HCT116 (cell line): Measurements from ENCODE around the gene METTL17. TPM values are rescaled to one million over a fixed set of nuclear protein-coding genes. Genes with fewer than 3 reads are reported as not detected.

ENCODE experiments used
- ATAC-seq: fragments of 200-7000 bp; cut with Tn5 transposase; 2 replicates; pipeline ENCODE4 v1.9.1; 2020; ENCODE audit warnings: mild to moderate bottlenecking, moderate library complexity
- BruUV-seq: library from RNA; stranded (reverse); fragments of 400-500 nt; replicated peaks from 2 replicates; lab custom pipeline; 2021; lab: Mats Ljungman, UMichigan
- CTCF ChIA-PET: fragments of 300-600 bp; sonication (Branson Sonifier 250); formaldehyde crosslinking; loops from one replicate; lab custom pipeline; 2021; ENCODE audit warnings: antibody characterized with exemption; lab: Charles Lee
- POLR2A ChIA-PET: fragments of 300-600, 350-600 bp; sonication (Branson Sonifier 250); formaldehyde crosslinking; loops from one replicate; lab custom pipeline; 2021; ENCODE audit warnings: antibody characterized with exemption; lab: Charles Lee
- RAD21 ChIA-PET, 2 experiments: fragments of 300-600 bp; sonication (Branson Sonifier 250); formaldehyde crosslinking; loops; one replicate each; lab custom pipeline; 2023; ENCODE audit warnings: low total read pairs in 2 of 2; ENCODE audit not compliant: uncharacterized antibody in 2 of 2, unreplicated experiment in 2 of 2, low non-redundant PET in 1 of 2; lab: Charles Lee
- DNase-seq: peaks from one replicate; pipeline ENCODE4 v3.0.0-alpha.2; 2010; ENCODE audit warnings: low read depth, low spot score
- H2AFZ ChIP-seq: fragments of 200-600 bp; shearing (Covaris generic), sonication (generic); 2 replicates; pipeline ENCODE4 v1.6.1; 2017; ENCODE audit warnings: low read depth, mixed run types, mixed read lengths, antibody characterized with exemption, low read length; ENCODE audit not compliant: poor library complexity, severe bottlenecking
- H3K27ac ChIP-seq: 2 replicates; pipeline ENCODE4 v1.5.1; 2012; ENCODE audit warnings: low read depth, low read length
- H3K27me3 ChIP-seq: fragments of 200-600 bp; sonication (generic); 2 replicates; pipeline ENCODE4 v1.6.1; 2016; ENCODE audit warnings: mixed run types, low read length, mixed read lengths; ENCODE audit not compliant: insufficient read depth
- H3K36me3 ChIP-seq, 2 experiments: fragments of 200-500 bp in 1 of 2; fragments of 200-600 bp in 1 of 2; sonication (Bioruptor generic) in 1 of 2; sonication (generic) in 1 of 2; 2 replicates each; pipeline versions ENCODE4 v1.5.1 to v1.6.1; 2014 to 2016; ENCODE audit warnings: low read length in 2 of 2, inconsistent platforms in 1 of 2, mixed read lengths in 1 of 2, mixed run types in 1 of 2; ENCODE audit not compliant: insufficient read depth in 2 of 2, control insufficient read depth in 1 of 2
- H3K4me1 ChIP-seq, 2 experiments: fragments of 200-600 bp in 1 of 2; sonication (generic) in 1 of 2; 2 replicates each; pipeline versions ENCODE4 v1.5.1 to v1.6.1; 2012 to 2017; ENCODE audit warnings: low read length in 2 of 2, inconsistent platforms in 1 of 2, mild to moderate bottlenecking in 1 of 2, mixed read lengths in 1 of 2, mixed run types in 1 of 2, moderate library complexity in 1 of 2; ENCODE audit not compliant: insufficient read depth in 2 of 2, control insufficient read depth in 1 of 2
- H3K4me2 ChIP-seq: fragments of 200-600 bp; sonication (generic); 2 replicates; pipeline ENCODE4 v1.6.1; 2017; ENCODE audit warnings: mixed run types, low read length, mixed read lengths
- H3K4me3 ChIP-seq, 2 experiments: fragments of 200-600 bp in 1 of 2; sonication (generic) in 1 of 2; replicated peaks in 1 of 2; 2 replicates each; pipeline ENCODE4 v1.5.1; 2011 to 2016; ENCODE audit warnings: low read length in 2 of 2, control low read depth in 1 of 2, low read depth in 1 of 2, mild to moderate bottlenecking in 1 of 2, mixed read lengths in 1 of 2, mixed run types in 1 of 2
- H3K79me2 ChIP-seq: fragments of 200-600 bp; sonication (generic); 2 replicates; pipeline ENCODE4 v1.6.1; 2017; ENCODE audit warnings: mild to moderate bottlenecking, mixed run types, low read length, moderate library complexity, mixed read lengths; ENCODE audit not compliant: insufficient read depth
- H3K9ac ChIP-seq: fragments of 200-600 bp; sonication (generic); 2 replicates; pipeline ENCODE4 v1.6.1; 2016; ENCODE audit warnings: low read length, mixed read lengths
- H3K9me2 ChIP-seq: fragments of 200-600 bp; sonication (generic), shearing (Covaris generic); 2 replicates; pipeline ENCODE4 v1.6.1; 2017; ENCODE audit warnings: mixed run types, mild to moderate bottlenecking, moderate library complexity; ENCODE audit not compliant: insufficient read depth
- H3K9me3 ChIP-seq, 2 experiments: fragments of 200-500 bp in 1 of 2; fragments of 200-600 bp in 1 of 2; sonication (Bioruptor generic) in 1 of 2; sonication (generic) in 1 of 2; 2 replicates each; pipeline ENCODE4 v1.6.1; 2014 to 2017; ENCODE audit warnings: low read length in 2 of 2, mixed read lengths in 2 of 2, inconsistent platforms in 1 of 2, low read depth in 1 of 2, mild to moderate bottlenecking in 1 of 2, mixed run types in 1 of 2, moderate library complexity in 1 of 2; ENCODE audit not compliant: control insufficient read depth in 1 of 2, insufficient read depth in 1 of 2
- H4K20me1 ChIP-seq: fragments of 200-600 bp; sonication (generic), shearing (Covaris generic); 2 replicates; pipeline ENCODE4 v1.6.1; 2017; ENCODE audit warnings: mixed run types, mild to moderate bottlenecking, moderate library complexity; ENCODE audit not compliant: insufficient read depth
- ATF3 ChIP-seq: IDR thresholded peaks from 2 replicates; pipeline ENCODE4 v1.6.1; 2012
- CEBPB ChIP-seq: IDR thresholded peaks from 2 replicates; pipeline ENCODE4 v1.6.1; 2012; ENCODE audit warnings: low read depth
- EGR1 ChIP-seq: IDR thresholded peaks from 2 replicates; pipeline ENCODE4 v1.6.1; 2012; ENCODE audit warnings: low read depth
- ELF1 ChIP-seq: IDR thresholded peaks from 2 replicates; pipeline ENCODE4 v1.6.1; 2012; ENCODE audit warnings: low read depth, borderline replicate concordance
- EZH2 ChIP-seq: fragments of 200-600 bp; sonication (generic); IDR thresholded peaks from 2 replicates; pipeline ENCODE4 v1.6.1; 2017; ENCODE audit warnings: antibody characterized with exemption, mixed run types
- EZH2phosphoT487 ChIP-seq: fragments of 200-600 bp; IDR thresholded peaks from 2 replicates; pipeline ENCODE4 v1.6.1; 2018; ENCODE audit warnings: antibody characterized with exemption, borderline replicate concordance
- FOSL1 ChIP-seq: IDR thresholded peaks from 2 replicates; pipeline ENCODE4 v1.6.1; 2012; ENCODE audit warnings: low read depth
- MAX ChIP-seq: IDR thresholded peaks from 2 replicates; pipeline ENCODE4 v1.6.1; 2012
- RAD21 ChIP-seq: IDR thresholded peaks from 2 replicates; pipeline ENCODE4 v1.6.1; 2012; ENCODE audit warnings: low read depth, mild to moderate bottlenecking
- SIN3A ChIP-seq: IDR thresholded peaks from 2 replicates; pipeline ENCODE4 v1.6.1; 2012; ENCODE audit warnings: low read depth
- SP1 ChIP-seq: IDR thresholded peaks from 2 replicates; pipeline ENCODE4 v1.6.1; 2012; ENCODE audit warnings: low read depth
- TCF7L2 ChIP-seq: IDR thresholded peaks from 2 replicates; pipeline ENCODE4 v1.7.0; 2011; ENCODE audit warnings: borderline replicate concordance, inconsistent platforms; ENCODE audit not compliant: insufficient read depth, insufficient read length; ENCODE audit errors: extremely low read depth
- YY1 ChIP-seq: IDR thresholded peaks from 2 replicates; pipeline ENCODE4 v1.6.1; 2011; ENCODE audit warnings: low read length, low read depth, moderate library complexity, mild to moderate bottlenecking; ENCODE audit not compliant: insufficient replicate concordance; ENCODE audit errors: extremely low read depth
- ZFX ChIP-seq: fragments of 450-650 bp; IDR thresholded peaks from 2 replicates; pipeline ENCODE4 v1.6.1; 2017
- ZNF274 ChIP-seq: fragments of 200-500 bp; sonication (Bioruptor generic); IDR thresholded peaks from 2 replicates; pipeline ENCODE4 v1.6.1; 2014; ENCODE audit warnings: mild to moderate bottlenecking, low read depth, low read length, inconsistent platforms
- intact Hi-C: fragments of 100-400 bp; cut with micrococcal nuclease; formaldehyde crosslinking; loops from 2 replicates; pipeline ENCODE4 v1.10.0; 2022
- total RNA-seq: library from RNA; stranded (reverse); gene quantifications from one replicate; pipeline ENCODE4 v1.2.1, GENCODE V29; 2021; ENCODE audit not compliant: unreplicated experiment
- TF ChIP-seq, protein P1 (sequence below), 3 experiments: fragments of 200-600 bp in 1 of 3; sonication (generic) in 1 of 3; IDR thresholded peaks in 2 of 3; conservative IDR thresholded peaks in 1 of 3; 2 replicates each; pipeline ENCODE4 v1.5.1; 2012 to 2017; ENCODE audit warnings: low read depth in 2 of 3, low read length in 2 of 3, antibody characterized with exemption in 1 of 3, borderline replicate concordance in 1 of 3, control low read depth in 1 of 3, mild to moderate bottlenecking in 1 of 3, mixed read lengths in 1 of 3, mixed run types in 1 of 3, moderate library complexity in 1 of 3; ENCODE audit not compliant: insufficient read depth in 1 of 3
- TF ChIP-seq, protein P2 (sequence below): IDR thresholded peaks from 2 replicates; pipeline ENCODE4 v1.6.1; 2011; ENCODE audit warnings: mild to moderate bottlenecking, low read length, moderate library complexity; ENCODE audit not compliant: insufficient replicate concordance; ENCODE audit errors: extremely low read depth

Gene METTL17
- total RNA-seq, 1 experiment from 2014 or later = 93.5 TPM

GRCh38 chr14:20976291-20976690, 13.5 kb upstream of the METTL17 start:
- ATAC-seq = no peak
- peaks cover 10 to 22% of the 10 kb centered on the region in 2 experiments for H3K4me1 ChIP-seq
- no peak overlapping the region for H3K4me2 ChIP-seq
- H3K9me3 ChIP-seq = no peaks in the 10 kb centered on the region
- no peak overlapping the region for H3K9ac ChIP-seq
- no peaks in the 10 kb centered on the region for H3K27me3 ChIP-seq
- no peak overlapping the region for H3K27ac ChIP-seq
- POLR2A ChIA-PET = no interaction called here
- no peak for DNase-seq
- TF ChIP-seq SP1 (no peak), TCF7L2 (no peak), ZFX (no peak), SIN3A (no peak), EGR1 (no peak)
- TF ChIP-seq, protein P1, sequence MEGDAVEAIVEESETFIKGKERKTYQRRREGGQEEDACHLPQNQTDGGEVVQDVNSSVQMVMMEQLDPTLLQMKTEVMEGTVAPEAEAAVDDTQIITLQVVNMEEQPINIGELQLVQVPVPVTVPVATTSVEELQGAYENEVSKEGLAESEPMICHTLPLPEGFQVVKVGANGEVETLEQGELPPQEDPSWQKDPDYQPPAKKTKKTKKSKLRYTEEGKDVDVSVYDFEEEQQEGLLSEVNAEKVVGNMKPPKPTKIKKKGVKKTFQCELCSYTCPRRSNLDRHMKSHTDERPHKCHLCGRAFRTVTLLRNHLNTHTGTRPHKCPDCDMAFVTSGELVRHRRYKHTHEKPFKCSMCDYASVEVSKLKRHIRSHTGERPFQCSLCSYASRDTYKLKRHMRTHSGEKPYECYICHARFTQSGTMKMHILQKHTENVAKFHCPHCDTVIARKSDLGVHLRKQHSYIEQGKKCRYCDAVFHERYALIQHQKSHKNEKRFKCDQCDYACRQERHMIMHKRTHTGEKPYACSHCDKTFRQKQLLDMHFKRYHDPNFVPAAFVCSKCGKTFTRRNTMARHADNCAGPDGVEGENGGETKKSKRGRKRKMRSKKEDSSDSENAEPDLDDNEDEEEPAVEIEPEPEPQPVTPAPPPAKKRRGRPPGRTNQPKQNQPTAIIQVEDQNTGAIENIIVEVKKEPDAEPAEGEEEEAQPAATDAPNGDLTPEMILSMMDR (IDR thresholded peaks at IDR 0.05 in 2 of 3, conservative IDR thresholded peaks at IDR 0.05 in 1 of 3; ENCODE audit: borderline replicate concordance in 1 of 3, insufficient read depth in 1 of 3, low read depth in 2 of 3, low read length in 2 of 3) = no peak
- TF ChIP-seq, all 23 proteins: peak for 0
- Histone ChIP-seq H2AFZ (no peak overlapping the region), H3K36me3 (no peaks in the 10 kb centered on the region), H3K79me2 (no peaks in the 10 kb centered on the region), H4K20me1 (no peaks in the 10 kb centered on the region), H3K4me3 (no peak overlapping the region), H3K9me2 (no peaks in the 10 kb centered on the region)
- ChIA-PET RAD21 (no interaction called here), CTCF (no interaction called here)
- no TSS peak for BruUV-seq
- intact Hi-C loops = loop anchor here (10.0 kb wide), 1 partner anchor 361 kb away; no protein-coding TSS in a partner anchor

DNA sequence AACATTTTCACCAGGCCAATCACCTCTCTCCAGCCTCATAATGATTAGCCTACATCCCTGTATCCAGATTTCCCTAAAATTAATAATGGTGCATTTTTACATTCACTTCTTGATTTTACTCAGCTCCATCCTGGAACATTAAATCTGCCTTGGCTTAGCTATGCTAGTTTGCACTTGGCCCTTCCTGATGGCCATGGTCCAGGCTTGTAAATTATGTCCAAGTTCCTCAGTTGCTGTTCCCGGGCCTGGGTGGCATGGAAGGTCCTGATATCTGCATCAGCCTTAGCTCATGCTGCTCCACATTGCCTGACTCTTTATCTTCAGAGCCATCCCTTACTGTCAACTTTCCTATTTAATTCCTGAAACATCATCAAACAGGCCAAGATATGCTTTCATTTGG, 11.1 kb upstream of the METTL17 start:
- no peak overlapping the region for H3K27ac ChIP-seq
- TF ChIP-seq RAD21 = no peak
- no peak for TF ChIP-seq ZNF274
- no peak for TF ChIP-seq EZH2phosphoT487
- TF ChIP-seq, protein P2, sequence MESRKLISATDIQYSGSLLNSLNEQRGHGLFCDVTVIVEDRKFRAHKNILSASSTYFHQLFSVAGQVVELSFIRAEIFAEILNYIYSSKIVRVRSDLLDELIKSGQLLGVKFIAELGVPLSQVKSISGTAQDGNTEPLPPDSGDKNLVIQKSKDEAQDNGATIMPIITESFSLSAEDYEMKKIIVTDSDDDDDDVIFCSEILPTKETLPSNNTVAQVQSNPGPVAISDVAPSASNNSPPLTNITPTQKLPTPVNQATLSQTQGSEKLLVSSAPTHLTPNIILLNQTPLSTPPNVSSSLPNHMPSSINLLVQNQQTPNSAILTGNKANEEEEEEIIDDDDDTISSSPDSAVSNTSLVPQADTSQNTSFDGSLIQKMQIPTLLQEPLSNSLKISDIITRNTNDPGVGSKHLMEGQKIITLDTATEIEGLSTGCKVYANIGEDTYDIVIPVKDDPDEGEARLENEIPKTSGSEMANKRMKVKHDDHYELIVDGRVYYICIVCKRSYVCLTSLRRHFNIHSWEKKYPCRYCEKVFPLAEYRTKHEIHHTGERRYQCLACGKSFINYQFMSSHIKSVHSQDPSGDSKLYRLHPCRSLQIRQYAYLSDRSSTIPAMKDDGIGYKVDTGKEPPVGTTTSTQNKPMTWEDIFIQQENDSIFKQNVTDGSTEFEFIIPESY = no peak
- TF ChIP-seq EZH2 = no peak
- no peak for TF ChIP-seq CEBPB
- TF ChIP-seq TCF7L2 = no peak
- TF ChIP-seq MAX = no peak
- TF ChIP-seq SP1 = no peak
- TF ChIP-seq YY1 = no peak
- TF ChIP-seq FOSL1 = no peak
- no peak for TF ChIP-seq ATF3
- TF ChIP-seq ELF1 = no peak

More for the DNA sequence above, 11.1 kb upstream of the METTL17 start:
- H3K36me3 ChIP-seq = no peaks in the 10 kb centered on the region
- H3K4me3 ChIP-seq = no peak overlapping the region
- H4K20me1 ChIP-seq = no peaks in the 10 kb centered on the region
- DNase-seq = no peak
- H3K79me2 ChIP-seq = no peaks in the 10 kb centered on the region
- H2AFZ ChIP-seq = no peak overlapping the region
- RAD21 ChIA-PET = no interaction called here
- no peaks in the 10 kb centered on the region for H3K9me2 ChIP-seq
- H3K27me3 ChIP-seq = no peaks in the 10 kb centered on the region
- no peak for ATAC-seq
- intact Hi-C loops = loop anchor here (10.0 kb wide), 1 partner anchor 364 kb away; no protein-coding TSS in a partner anchor
- POLR2A ChIA-PET = no interaction called here
- H3K9me3 ChIP-seq = no peaks in the 10 kb centered on the region
- CTCF ChIA-PET = no interaction called here
- no TSS peak for BruUV-seq
- no peak overlapping the region for H3K9ac ChIP-seq
- no peak overlapping the region for H3K4me2 ChIP-seq
- peaks cover 10 to 14% of the 10 kb centered on the region in 2 experiments for H3K4me1 ChIP-seq
